Aorta (tissue), 5 donors: ENCODE data around the gene PLCG2. TPM values are rescaled to one million over a fixed set of nuclear protein-coding genes. Genes with fewer than 3 reads are reported as not detected.

Experiments used
- ATAC-seq: fragments of 200-7000 bp; cut with Tn5 transposase; one replicate; pipeline ENCODE4 v1.9.1; 2022; ENCODE audit warnings: moderate library complexity; ENCODE audit not compliant: low FRiP score
- DNase-seq, 2 donors: peaks; one replicate each; pipeline ENCODE4 v3.0.0-alpha.2; 2020
- H3K27ac ChIP-seq, 2 donors: one replicate each; pipeline ENCODE4 v1.5.1; 2013; ENCODE audit warnings: low read length in 2 of 2, mild to moderate bottlenecking in 2 of 2, moderate library complexity in 2 of 2, control low read depth in 1 of 2, inconsistent platforms in 1 of 2, low read depth in 1 of 2
- H3K27me3 ChIP-seq, 2 donors: one replicate each; pipeline ENCODE4 v1.6.1; 2013; ENCODE audit warnings: control low read depth in 1 of 2, low read length in 1 of 2, mild to moderate bottlenecking in 1 of 2, moderate library complexity in 1 of 2; ENCODE audit not compliant: insufficient read depth in 2 of 2, control insufficient read depth in 1 of 2
- H3K36me3 ChIP-seq, 2 donors: one replicate each; pipeline ENCODE4 v1.6.1; 2013; ENCODE audit warnings: control low read depth in 1 of 2, low read length in 1 of 2, mild to moderate bottlenecking in 1 of 2; ENCODE audit not compliant: insufficient read depth in 2 of 2, control insufficient read depth in 1 of 2
- H3K4me1 ChIP-seq, 2 donors: one replicate each; pipeline ENCODE4 v1.6.1; 2013; ENCODE audit warnings: low read length in 2 of 2, control low read depth in 1 of 2, mild to moderate bottlenecking in 1 of 2, moderate library complexity in 1 of 2; ENCODE audit not compliant: insufficient read depth in 2 of 2, control insufficient read depth in 1 of 2
- H3K4me3 ChIP-seq, 2 donors: one replicate each; pipeline ENCODE4 v1.5.1; 2013; ENCODE audit warnings: low read length in 2 of 2, control low read depth in 1 of 2, mild to moderate bottlenecking in 1 of 2
- H3K9me3 ChIP-seq: one replicate; pipeline ENCODE4 v1.6.1; 2013; ENCODE audit warnings: mild to moderate bottlenecking, low read length; ENCODE audit not compliant: control insufficient read depth
- WGBS, 2 donors: extraction: QIAGEN DNeasy Blood & Tissue Kit; methylation state at CpG; one replicate each; pipeline ENCODE4 v1.1.7; 2013; 5-methylcytosine and 5-hydroxymethylcytosine counted together
- intact Hi-C, 2 donors: fragments of 100-400 bp; cut with DNase I; formaldehyde crosslinking; loops; one replicate each; pipeline versions ENCODE4 v1.14.2 to v1.15.0; 2022
- polyA plus RNA-seq, 2 donors: library from polyadenylated mRNA; stranded (reverse); fragments of 200-250 nt; gene quantifications; one replicate each; pipeline ENCODE4 v1.2.3, GENCODE V29; 2013
- total RNA-seq, 2 donors: library from RNA; stranded (reverse); fragmentation: NEBNext Ultra II Directional; extraction: Animal tissue kit (Norgen Biotek cat#: 25700); gene quantifications; one replicate each; pipeline ENCODE4 v1.2.1, GENCODE V29; 2021
- donor health status: healthy with polysubstance abuse.
- donor health status: Bipolar disorder and iron deficiency.
- donor health status: DM: no; HTN: no; CAD: no.
- donor health status: DM: no; HTN: no; CAD: no.
- donor health status: DM: yes; HTN: yes; CAD: no.

PLCG2 gene
- total and polyA plus RNA-seq, 4 donors, result 2.5 to 48.4 (median 12.1) TPM

DNA sequence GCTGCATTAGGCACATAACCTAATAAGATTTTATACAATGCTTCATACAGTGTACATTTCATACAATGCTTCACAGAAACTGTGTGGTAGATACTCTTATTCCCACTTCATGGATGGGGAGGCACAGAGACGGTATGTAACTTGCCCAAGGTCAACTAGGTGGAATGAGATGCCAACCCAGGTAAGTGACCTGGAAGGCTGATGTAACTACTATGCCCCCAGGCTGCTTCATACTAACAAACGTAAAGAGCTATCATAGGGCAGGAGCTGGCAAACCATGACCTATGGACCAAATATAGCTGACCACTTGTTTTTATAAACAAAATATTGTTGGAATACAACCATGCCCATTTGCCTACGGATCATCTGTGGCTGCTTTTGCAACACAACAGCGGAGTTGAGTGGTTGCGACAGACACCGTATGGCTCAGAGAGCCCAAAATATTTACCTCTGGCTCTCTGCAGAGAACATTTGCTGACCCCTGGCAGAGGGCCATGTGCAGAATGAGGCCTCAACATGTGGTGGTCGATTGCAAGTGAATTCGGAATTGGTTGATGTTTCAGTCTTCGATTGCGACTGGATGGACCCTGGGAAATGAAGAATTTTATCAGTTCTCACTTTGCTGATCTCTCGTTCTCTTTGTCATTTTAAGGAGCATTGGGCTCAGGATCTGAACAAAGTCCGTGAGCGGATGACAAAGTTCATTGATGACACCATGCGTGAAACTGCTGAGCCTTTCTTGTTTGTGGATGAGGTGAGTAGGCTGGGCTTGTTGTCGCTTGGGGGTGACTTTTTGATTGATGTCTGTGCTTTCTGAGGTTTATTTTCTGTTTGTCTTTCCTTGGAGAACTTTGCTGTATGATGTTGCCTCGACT is 109.7 kb downstream of the PLCG2 start:
- Histone ChIP-seq H3K4me1 (no peaks in the 10 kb centered on the region), H3K27ac (no peak overlapping the region), H3K36me3 (no peaks in the 10 kb centered on the region), H3K9me3 (no peaks in the 10 kb centered on the region), H3K27me3 (peaks cover 0 to 2% of the 10 kb centered on the region in 2 donors), H3K4me3 (no peak overlapping the region)
- ATAC-seq, result no peak
- 71 to 74% methylated on average over 16 of the region's 16 CpGs for WGBS, 2 donors
- no peak for DNase-seq
- intact Hi-C loops, result no loop called here

DNA sequence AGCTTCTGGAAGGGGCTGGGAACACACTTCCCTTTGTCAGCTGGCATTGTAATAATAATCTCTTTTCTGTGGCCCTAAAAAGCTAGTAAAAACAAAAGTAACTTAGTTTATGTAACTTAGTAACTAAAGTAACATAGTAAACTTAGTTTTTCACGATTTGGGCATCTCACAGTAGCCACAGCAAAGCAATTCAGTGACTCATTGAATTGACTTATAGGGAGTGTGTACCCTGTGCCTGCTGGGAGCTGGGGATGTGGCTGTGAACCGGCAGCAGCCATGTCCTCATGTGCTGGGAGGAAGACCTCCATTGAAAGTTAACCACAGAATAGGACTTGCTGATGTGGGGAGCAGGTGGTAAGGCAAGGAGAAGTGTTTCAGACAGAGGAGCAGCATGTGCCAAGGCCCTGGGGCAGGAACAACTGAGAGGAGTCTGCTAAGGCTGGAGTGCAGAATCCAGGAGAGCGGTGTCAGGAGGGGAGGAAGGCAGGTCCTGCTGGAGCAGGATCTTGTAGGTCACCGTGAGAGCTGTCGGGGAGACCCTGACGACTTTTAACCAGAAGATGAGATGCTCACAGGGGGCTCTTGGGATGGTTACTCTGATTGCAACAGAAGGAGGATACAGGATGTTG is 112.8 kb downstream of the PLCG2 start:
- intact Hi-C loops, result loop anchor here in 1 of 2 donors (10.0 kb wide), 1 partner anchor 333 kb away; no protein-coding TSS in a partner anchor
- Histone ChIP-seq H3K4me3 (no peak overlapping the region), H3K36me3 (no peaks in the 10 kb centered on the region), H3K4me1 (no peaks in the 10 kb centered on the region), H3K27ac (no peak overlapping the region), H3K9me3 (no peaks in the 10 kb centered on the region), H3K27me3 (peaks cover 0 to 2% of the 10 kb centered on the region in 2 donors)
- no peak for DNase-seq
- ATAC-seq, result no peak
- WGBS, 2 donors, result 78 to 79% methylated on average over 6 of the region's 6 CpGs

DNA sequence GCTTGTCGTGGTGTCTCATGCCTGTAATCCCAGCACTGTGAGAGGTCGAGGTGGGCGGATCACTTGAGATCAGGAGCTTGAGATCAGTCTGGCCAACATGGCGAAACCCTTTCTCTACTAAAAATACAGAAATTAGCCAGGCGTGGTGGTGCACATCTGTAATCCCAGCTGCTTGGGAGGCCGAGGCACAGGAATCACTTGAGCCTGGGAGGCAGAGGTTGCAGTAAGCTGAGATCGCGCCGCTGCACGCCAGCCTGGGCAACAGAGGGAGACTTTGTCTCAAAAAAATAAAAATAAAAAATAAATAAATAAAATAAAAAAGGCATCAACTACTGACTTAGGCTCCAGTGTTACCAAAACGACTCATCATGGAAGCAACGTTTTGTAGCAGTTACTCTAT is 115.5 kb downstream of the PLCG2 start:
- Histone ChIP-seq H3K36me3 (no peaks in the 10 kb centered on the region), H3K27ac (no peak overlapping the region), H3K27me3 (peaks cover 0 to 2% of the 10 kb centered on the region in 2 donors), H3K4me3 (no peak overlapping the region), H3K4me1 (no peaks in the 10 kb centered on the region), H3K9me3 (no peaks in the 10 kb centered on the region)
- ATAC-seq (no peak), DNase-seq (no peak)
- intact Hi-C loops, result loop anchor here in 1 of 2 donors (10.0 kb wide), 1 partner anchor 330 kb away; no protein-coding TSS in a partner anchor
- 91 to 93% methylated on average over 12 of the region's 12 CpGs for WGBS, 2 donors

DNA sequence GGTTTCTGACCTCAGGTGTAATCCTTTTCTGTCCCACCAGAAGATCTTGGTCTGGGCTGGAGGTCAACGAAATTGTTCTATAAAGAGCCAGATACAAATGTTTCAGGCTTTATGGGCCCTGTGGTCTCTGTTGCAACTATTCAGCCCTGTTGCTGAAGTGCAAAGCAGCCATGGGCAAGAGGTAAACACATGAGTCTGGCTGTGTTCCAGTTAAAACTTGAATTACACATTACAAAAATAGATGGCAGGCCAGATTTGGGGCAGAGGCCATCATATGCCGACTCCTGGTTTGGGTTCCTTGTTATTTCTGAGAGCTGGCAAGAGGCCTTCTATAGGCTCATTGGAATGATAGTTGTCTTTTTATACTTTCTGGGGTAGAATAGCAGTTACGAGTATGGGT is 117.8 kb downstream of the PLCG2 start:
- 35 to 38% methylated on average over 3 of the region's 3 CpGs for WGBS, 2 donors

DNA sequence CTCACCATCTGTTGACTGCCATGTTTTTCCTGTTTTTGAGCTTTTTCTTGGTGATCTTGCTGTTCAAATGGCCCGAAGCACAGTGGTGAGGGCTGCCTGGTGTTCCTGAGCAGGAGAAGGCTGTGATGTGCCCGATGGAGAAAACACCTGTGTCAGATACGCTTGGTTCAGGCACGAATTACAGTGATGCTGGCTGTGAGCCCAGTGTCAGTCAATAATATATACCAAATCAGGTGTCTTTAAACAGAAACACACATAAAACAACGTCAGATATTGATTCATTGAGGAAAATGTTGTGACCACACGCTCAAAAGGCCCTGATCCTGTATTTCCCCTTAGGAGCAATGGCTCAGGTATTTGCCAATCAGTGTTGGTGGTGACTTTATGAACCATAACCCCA is 120.5 kb downstream of the PLCG2 start:
- intact Hi-C loops, result loop anchor here in 1 of 2 donors (10.0 kb wide), 1 partner anchor 325 kb away; no protein-coding TSS in a partner anchor
- H3K4me1 ChIP-seq, result no peaks in the 10 kb centered on the region
- H3K4me3 ChIP-seq, result no peak overlapping the region
- no peak overlapping the region for H3K27ac ChIP-seq
- ATAC-seq (no peak), DNase-seq (no peak)
- WGBS, 2 donors, result 89 to 91% methylated on average over 6 of the region's 6 CpGs
- no peaks in the 10 kb centered on the region for H3K27me3 ChIP-seq
- no peaks in the 10 kb centered on the region for H3K36me3 ChIP-seq
- H3K9me3 ChIP-seq, result peaks cover 3% of the 10 kb centered on the region

More for the DNA sequence above, 117.8 kb downstream of the PLCG2 start:
- DNase-seq (no peak), ATAC-seq (no peak)
- H3K27ac ChIP-seq, result no peak overlapping the region
- peaks cover 0 to 1% of the 10 kb centered on the region in 2 donors for H3K27me3 ChIP-seq
- no peak overlapping the region for H3K4me3 ChIP-seq
- H3K9me3 ChIP-seq, result peaks cover under 1% of the 10 kb centered on the region
- intact Hi-C loops, result loop anchor here in 1 of 2 donors (10.0 kb wide), 1 partner anchor 328 kb away; no protein-coding TSS in a partner anchor
- H3K4me1 ChIP-seq, result no peaks in the 10 kb centered on the region
- no peaks in the 10 kb centered on the region for H3K36me3 ChIP-seq

DNA sequence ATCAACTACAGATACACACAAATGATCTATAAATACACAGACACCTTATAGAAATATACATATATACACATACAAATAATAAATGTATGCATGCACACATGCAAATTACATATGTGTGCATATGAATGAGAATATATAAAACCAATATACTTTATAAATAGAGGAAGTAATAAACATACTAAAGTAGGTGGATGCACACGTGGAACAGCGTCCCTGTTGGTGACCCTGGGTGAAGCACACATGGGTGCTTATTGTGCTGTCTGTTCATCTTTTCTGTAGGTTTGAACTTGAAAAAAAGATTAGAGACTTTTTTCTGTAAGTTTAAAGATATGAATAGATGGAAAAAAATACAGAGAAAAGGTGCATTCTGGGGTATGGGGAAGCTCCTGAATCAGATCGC is 120.9 kb downstream of the PLCG2 start:
- no peak overlapping the region for H3K27ac ChIP-seq
- WGBS, 2 donors, result 97% methylated on average over 3 of the region's 3 CpGs
- intact Hi-C loops, result no loop called here
- ATAC-seq, result no peak
- no peaks in the 10 kb centered on the region for H3K27me3 ChIP-seq
- no peak for DNase-seq
- peaks cover 3% of the 10 kb centered on the region for H3K9me3 ChIP-seq
- no peak overlapping the region for H3K4me3 ChIP-seq
- H3K36me3 ChIP-seq, result no peaks in the 10 kb centered on the region
- H3K4me1 ChIP-seq, result no peaks in the 10 kb centered on the region

DNA sequence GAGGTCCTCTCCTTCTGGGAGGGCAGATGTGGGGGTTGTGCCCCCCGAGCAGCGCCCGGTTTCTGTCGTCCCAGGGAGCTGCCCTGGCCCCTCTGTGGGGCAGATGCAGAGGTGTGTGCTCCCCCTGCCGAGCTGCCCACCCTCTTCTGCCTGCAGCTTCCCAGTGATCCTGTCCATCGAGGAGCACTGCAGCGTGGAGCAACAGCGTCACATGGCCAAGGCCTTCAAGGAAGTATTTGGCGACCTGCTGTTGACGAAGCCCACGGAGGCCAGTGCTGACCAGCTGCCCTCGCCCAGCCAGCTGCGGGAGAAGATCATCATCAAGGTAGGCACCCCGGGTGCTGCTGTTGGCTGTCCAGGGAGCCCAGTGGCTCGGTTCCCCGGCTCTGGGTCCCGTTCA is 121.4 kb downstream of the PLCG2 start:
- peaks cover 3% of the 10 kb centered on the region for H3K9me3 ChIP-seq
- no peaks in the 10 kb centered on the region for H3K36me3 ChIP-seq
- intact Hi-C loops, result no loop called here
- whole genome bisulfite sequencing, 2 donors, result 94 to 97% methylated on average over 16 to 17 of the region's 17 CpGs
- no peaks in the 10 kb centered on the region for H3K4me1 ChIP-seq
- no peaks in the 10 kb centered on the region for H3K27me3 ChIP-seq
- H3K4me3 ChIP-seq, result no peak overlapping the region
- ATAC-seq, result no peak
- no peak overlapping the region for H3K27ac ChIP-seq
- DNase-seq, result no peak

DNA sequence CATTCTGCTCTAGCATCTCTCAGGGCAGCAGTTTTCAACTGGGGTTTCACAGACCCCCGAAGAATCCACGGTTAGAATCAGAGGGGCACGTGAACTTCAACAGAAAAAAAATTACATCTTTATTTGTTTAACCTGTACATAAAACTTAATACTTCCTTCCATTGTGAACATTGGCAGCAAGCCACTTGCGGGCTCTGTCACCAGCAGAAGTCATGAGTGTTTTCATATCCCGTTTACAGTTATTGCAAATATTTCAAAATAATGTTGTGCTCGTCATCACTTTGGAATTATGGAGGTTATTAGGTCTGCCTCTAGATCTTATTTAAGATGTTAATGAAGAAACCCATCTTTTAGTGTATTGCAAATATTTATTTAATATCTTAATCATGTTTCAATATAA is 122.4 kb downstream of the PLCG2 start:
- intact Hi-C loops, result no loop called here
- Histone ChIP-seq H3K9me3 (peaks cover 3% of the 10 kb centered on the region), H3K4me3 (no peak overlapping the region), H3K4me1 (no peaks in the 10 kb centered on the region), H3K27me3 (no peaks in the 10 kb centered on the region), H3K27ac (no peak overlapping the region), H3K36me3 (no peaks in the 10 kb centered on the region)
- no peak for DNase-seq
- no peak for ATAC-seq
- WGBS, 2 donors, result 4 to 8% methylated on average over 6 of the region's 6 CpGs
